Erythroblast (primary cell): ENCODE measurements around the gene MCF2L.

Experiments
- GATA1 ChIP-seq: IDR thresholded peaks from 2 replicates; pipeline ENCODE4 v1.6.1; 2011; ENCODE audit warnings: low read depth, mild to moderate bottlenecking, control low read depth, low read length, moderate library complexity
- POLR2A ChIP-seq: IDR thresholded peaks from 2 replicates; pipeline ENCODE4 v1.6.1; 2011; ENCODE audit warnings: mild to moderate bottlenecking, low read length

DNA sequence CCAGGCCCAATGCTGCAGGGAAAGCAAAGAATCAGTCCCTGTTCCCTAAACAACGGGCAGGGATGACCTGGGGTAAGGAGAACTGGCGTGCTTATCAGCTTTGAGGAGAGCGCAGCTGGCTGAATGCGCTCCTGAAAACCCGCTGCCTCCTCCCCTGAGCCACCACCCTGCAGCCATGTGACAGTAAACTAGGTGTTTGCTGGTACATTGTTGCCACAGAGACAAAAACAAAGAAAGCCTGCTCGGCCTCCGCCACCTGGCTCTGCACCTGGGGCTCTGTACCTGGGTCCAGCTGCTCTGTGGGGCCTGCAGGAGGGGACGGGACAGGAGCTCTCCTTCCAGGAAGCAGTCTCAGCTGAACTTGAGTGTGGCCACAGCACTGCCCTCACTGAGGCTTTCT is 21.8 kb downstream of the MCF2L start:
- no peak for TF ChIP-seq POLR2A
- no peak for TF ChIP-seq GATA1
